CD4-positive, alpha-beta T cell (primary cell): Measurements from ENCODE around the gene TP53BP2. TPM values are rescaled to one million over a fixed set of nuclear protein-coding genes. Genes with fewer than 3 reads are reported as not detected.

Experiments used
- ATAC-seq: fragments of 200-7000 bp; cut with Tn5 transposase; one replicate; pipeline ENCODE4 v1.10.0; 2022; ENCODE audit warnings: mild to moderate bottlenecking; ENCODE audit not compliant: poor library complexity
- CTCF ChIA-PET: fragments of 350-600 bp; sonication (Branson Sonifier 250); formaldehyde crosslinking; loops from one replicate; lab custom pipeline; 2021; ENCODE audit warnings: antibody characterized with exemption, inconsistent platforms; lab: Charles Lee
- POLR2A ChIA-PET: fragments of 350-600 bp; sonication (Branson Sonifier 250); formaldehyde crosslinking; loops from one replicate; lab custom pipeline; 2021; ENCODE audit warnings: antibody characterized with exemption, inconsistent platforms; lab: Charles Lee
- DNase-seq, 14 experiments: peaks; one replicate each; pipeline ENCODE4 v3.0.0-alpha.2; 2013 to 2020; ENCODE audit warnings: mixed read lengths in 2 of 14
- H3K27ac ChIP-seq, 2 donors: one replicate each; pipeline versions ENCODE4 v1.5.1 to v1.7.0; 2013; ENCODE audit warnings: low read length in 2 of 2, low read depth in 1 of 2, mild to moderate bottlenecking in 1 of 2
- H3K27me3 ChIP-seq, 2 experiments: 1 replicate in 1 of 2; 2 replicates in 1 of 2; pipeline versions ENCODE4 v1.6.1 to v1.7.0; 2013; ENCODE audit warnings: low read length in 2 of 2, control low read depth in 1 of 2, mild to moderate bottlenecking in 1 of 2, moderate library complexity in 1 of 2; ENCODE audit not compliant: insufficient read depth in 2 of 2, control insufficient read depth in 1 of 2
- H3K36me3 ChIP-seq: one replicate; pipeline ENCODE4 v1.6.1; 2013; ENCODE audit warnings: low read length, control low read depth; ENCODE audit not compliant: insufficient read depth
- H3K4me1 ChIP-seq: one replicate; pipeline ENCODE4 v1.6.1; 2013; ENCODE audit warnings: low read length, control low read depth; ENCODE audit not compliant: insufficient read depth
- H3K4me3 ChIP-seq: one replicate; pipeline ENCODE4 v1.5.1; 2013; ENCODE audit warnings: mild to moderate bottlenecking, low read length, moderate library complexity
- H3K9me3 ChIP-seq, 2 experiments: 1 replicate in 1 of 2; 2 replicates in 1 of 2; pipeline versions ENCODE4 v1.6.1 to v1.7.0; 2013; ENCODE audit warnings: low read length in 2 of 2, mild to moderate bottlenecking in 2 of 2, control low read depth in 1 of 2, moderate library complexity in 1 of 2; ENCODE audit not compliant: control insufficient read depth in 1 of 2, insufficient read depth in 1 of 2
- H3K27ac Mint-ChIP-seq: one replicate; pipeline ENCODE4 v1.8.0; 2020; ENCODE audit warnings: mixed read lengths
- H3K27me3 Mint-ChIP-seq: one replicate; pipeline ENCODE4 v1.8.0; 2021; ENCODE audit warnings: mixed read lengths
- H3K36me3 Mint-ChIP-seq: one replicate; pipeline ENCODE4 v1.8.0; 2021; ENCODE audit warnings: low read depth, mixed read lengths
- H3K4me1 Mint-ChIP-seq: one replicate; pipeline ENCODE4 v1.8.0; 2021; ENCODE audit warnings: low read depth, mixed read lengths
- H3K4me3 Mint-ChIP-seq: one replicate; pipeline ENCODE4 v1.8.0; 2020; ENCODE audit warnings: mild to moderate bottlenecking, mixed read lengths
- H3K9me3 Mint-ChIP-seq: one replicate; pipeline ENCODE4 v1.8.0; 2020; ENCODE audit warnings: mixed read lengths
- CTCF ChIP-seq: fragments of 200-600 bp; IDR thresholded peaks from one replicate; pipeline ENCODE4 v1.8.0; 2022; ENCODE audit warnings: antibody characterized with exemption, mild to moderate bottlenecking
- intact Hi-C, 2 experiments: fragments of 100-400 bp; cut with DNase I in 1 of 2; cut with micrococcal nuclease in 1 of 2; formaldehyde crosslinking; loops; one replicate each; pipeline versions ENCODE4 v1.15.1 to v1.9.0; 2023 to 2025; cut with DNase I, micrococcal nuclease
- total RNA-seq, 174 experiments: library from RNA in 2 of 174; stranded (reverse) in 2 of 174; gene quantifications; one replicate each; pipeline ENCODE4 v1.2.3 and lab custom pipeline; 2021 to 2026

The TP53BP2 gene
- total RNA-seq, 2 experiments from 2014 or later: 104 to 119 TPM

GRCh38 chr1:223838125-223838854 lies 7.5 kb downstream of the TP53BP2 start:
- Mint-ChIP-seq H3K27ac (peak overlapping the region; percentile 42), H3K4me3 (no peak overlapping the region)

GRCh38 chr1:223837687-223838086 lies 8.1 kb downstream of the TP53BP2 start:
- TF ChIP-seq CTCF: no peak
- H3K4me1 ChIP-seq: peaks cover 48% of the 10 kb centered on the region
- H3K36me3 ChIP-seq: no peaks in the 10 kb centered on the region
- H3K27ac ChIP-seq: no peak overlapping the region
- ChIA-PET POLR2A (interaction anchor here (5.8 kb wide), 1 partner anchor 8 kb away, joined by 78 read pairs; the partner anchor contains the start of gene TP53BP2), CTCF (interaction anchor here (1.1 to 1.9 kb wide), 2 partner anchors 26 to 88 kb away, joined by 3 to 5 read pairs; no protein-coding TSS in a partner anchor)
- no peak overlapping the region for H3K4me3 Mint-ChIP-seq
- H3K27me3 ChIP-seq: no peaks in the 10 kb centered on the region
- H3K9me3 ChIP-seq: no peaks in the 10 kb centered on the region
- peaks cover 36% of the 10 kb centered on the region for H3K4me1 Mint-ChIP-seq
- H3K27me3 Mint-ChIP-seq: no peaks in the 10 kb centered on the region
- DNase-seq (no peak), ATAC-seq (no peak)
- H3K36me3 Mint-ChIP-seq: no peaks in the 10 kb centered on the region
- H3K9me3 Mint-ChIP-seq: no peaks in the 10 kb centered on the region
- H3K4me3 ChIP-seq: no peak overlapping the region
- intact Hi-C loops: loop anchor here in 1 of 2 experiments (10.0 kb wide), 1 partner anchor 347 kb away; the partner anchor contains the start of gene DEGS1
- H3K27ac Mint-ChIP-seq: peak overlapping the region; percentile 42

More at GRCh38 chr1:223838125-223838854, 7.5 kb downstream of the TP53BP2 start:
- ChIA-PET POLR2A (interaction anchor here (1.7 kb wide), 1 partner anchor 12 kb away, joined by 6 read pairs; no protein-coding TSS in a partner anchor), CTCF (no interaction called here)
- Mint-ChIP-seq H3K36me3 (no peaks in the 10 kb centered on the region), H3K9me3 (no peaks in the 10 kb centered on the region), H3K4me1 (peaks cover 42% of the 10 kb centered on the region), H3K27me3 (no peaks in the 10 kb centered on the region)
- Histone ChIP-seq H3K27me3 (no peaks in the 10 kb centered on the region), H3K4me1 (peaks cover 50% of the 10 kb centered on the region), H3K27ac (no peak overlapping the region), H3K9me3 (no peaks in the 10 kb centered on the region), H3K4me3 (no peak overlapping the region), H3K36me3 (no peaks in the 10 kb centered on the region)
- DNase-seq: no peak
- TF ChIP-seq CTCF: no peak
- ATAC-seq: no peak
- intact Hi-C loops: loop anchor here in 1 of 2 experiments (10.0 kb wide), 1 partner anchor 347 kb away; the partner anchor contains the start of gene DEGS1

- DNase-seq (no peak), ATAC-seq (no peak)
- intact Hi-C loops: loop anchor here in 1 of 2 experiments (10.0 kb wide), 1 partner anchor 348 kb away; the partner anchor contains the start of gene DEGS1
- H3K4me1 ChIP-seq: peaks cover 52% of the 10 kb centered on the region
- no peaks in the 10 kb centered on the region for H3K36me3 ChIP-seq
- TF ChIP-seq CTCF: no peak
- Mint-ChIP-seq H3K4me1 (peaks cover 32% of the 10 kb centered on the region), H3K36me3 (no peaks in the 10 kb centered on the region), H3K27ac (no peak overlapping the region), H3K4me3 (no peak overlapping the region), H3K9me3 (no peaks in the 10 kb centered on the region), H3K27me3 (no peaks in the 10 kb centered on the region)
- CTCF ChIA-PET: interaction anchor here (0.7 to 1.9 kb wide), 3 partner anchors 26 to 88 kb away, joined by 3 to 5 read pairs (median 3); no protein-coding TSS in a partner anchor
- no peak overlapping the region for H3K27ac ChIP-seq
- no peak overlapping the region for H3K4me3 ChIP-seq
- POLR2A ChIA-PET: interaction anchor here (5.8 kb wide), 1 partner anchor 8 kb away, joined by 78 read pairs; the partner anchor contains the start of gene TP53BP2
- H3K27me3 ChIP-seq: no peaks in the 10 kb centered on the region
- H3K9me3 ChIP-seq: no peaks in the 10 kb centered on the region
Observed at GRCh38 chr1:223837206-223837605, 8.5 kb downstream of the TP53BP2 start.
